H1 (cell line): ENCODE data around the gene MEF2D. TPM values are rescaled to one million over a fixed set of nuclear protein-coding genes. Genes with fewer than 3 reads are reported as not detected.

ENCODE experiments used
- ASH2L ChIP-seq: fragments of 200-600, 300-600 bp; sonication (generic); IDR thresholded peaks from one replicate; pipeline ENCODE4 v1.7.1; 2017; ENCODE audit warnings: low read length
- RAD21 ChIP-seq, 2 experiments: IDR thresholded peaks in 1 of 2; conservative IDR thresholded peaks in 1 of 2; 2 replicates each; pipeline ENCODE4 v1.6.1; 2011; ENCODE audit warnings: low read depth in 2 of 2, low read length in 2 of 2, improper control_type of control experiment in 1 of 2, inconsistent platforms in 1 of 2, mild to moderate bottlenecking in 1 of 2, moderate library complexity in 1 of 2
- RNF2 ChIP-seq: fragments of 200-900, 300-1000 bp; sonication (generic); IDR thresholded peaks from 2 replicates; pipeline ENCODE4 v1.7.1; 2016; ENCODE audit warnings: borderline replicate concordance, low read depth, mild to moderate bottlenecking, antibody characterized with exemption, low read length; ENCODE audit not compliant: poor library complexity, severe bottlenecking; ENCODE audit errors: missing control alignments
- SUZ12 ChIP-seq: fragments of 200-600 bp; sonication (generic); IDR thresholded peaks from 2 replicates; pipeline ENCODE4 v1.6.1; 2012; ENCODE audit warnings: mild to moderate bottlenecking, inconsistent platforms, low read length, moderate library complexity, mixed read lengths
- polyA plus RNA-seq, 7 experiments: library from polyadenylated mRNA; depleted of rRNA in 3 of 7; stranded (reverse) in 5 of 7; unstranded in 2 of 7; fragments of >200 nt in 5 of 7; fragments of 200-250 nt in 2 of 7; gene quantifications; 1 replicate in 5 of 7; 2 replicates in 1 of 7; 4 replicates in 1 of 7; pipeline versions ENCODE4 v1.2.1 to v1.2.3, GENCODE V29; 2011 to 2013; ENCODE audit warnings: missing spikeins in 2 of 7, mixed read lengths in 2 of 7
- total RNA-seq: library from RNA; stranded (reverse); fragmentation: NEBNext Ultra II Directional; extraction: Animal tissue kit (Norgen Biotek cat#: 25700); gene quantifications from 2 replicates; pipeline ENCODE4 v1.2.1, GENCODE V29; 2021
- TF ChIP-seq, protein P1 (sequence below): IDR thresholded peaks from 2 replicates; pipeline ENCODE4 v1.6.1; 2012; ENCODE audit warnings: inconsistent platforms
- TF ChIP-seq, protein P2 (sequence below): IDR thresholded peaks from 2 replicates; pipeline ENCODE4 v1.6.1; 2012; ENCODE audit warnings: inconsistent platforms

Gene MEF2D
- total and polyA plus RNA-seq, 2 of the 8 experiments (the other 6 are each of a cell fraction or from before 2014, with no cell fraction given) = 17.3 to 20.3 TPM

DNA sequence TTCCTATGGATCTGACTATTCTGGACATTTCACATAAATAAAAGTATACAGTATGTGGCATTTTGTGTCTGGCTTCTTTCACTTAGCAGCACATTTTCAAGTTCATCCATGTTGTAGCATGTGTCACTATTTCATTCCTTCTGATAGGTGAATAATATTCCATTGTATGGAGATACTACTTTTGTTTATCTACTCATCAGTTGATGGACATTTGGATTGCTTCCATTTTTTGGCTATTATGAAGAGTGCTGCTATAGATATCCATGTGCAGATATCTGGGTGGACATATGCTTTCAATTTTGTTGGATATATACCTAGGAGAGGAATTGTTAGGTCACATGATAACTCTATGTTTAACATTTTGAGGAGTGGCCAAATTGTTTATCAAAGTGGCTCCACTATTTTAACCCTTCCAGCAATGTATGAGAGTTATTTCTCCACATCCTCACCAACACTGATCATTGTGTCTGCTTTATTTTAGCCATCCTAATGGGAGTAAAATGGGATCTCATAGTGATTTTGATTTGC, 21.9 kb upstream of the MEF2D start (continued):
- no peak for TF ChIP-seq RAD21 (IDR thresholded peaks at IDR 0.05 in 1 of 2, conservative IDR thresholded peaks at IDR 0.05 in 1 of 2; ENCODE audit: low read depth in 2 of 2, low read length in 2 of 2)
- TF ChIP-seq, protein P1, sequence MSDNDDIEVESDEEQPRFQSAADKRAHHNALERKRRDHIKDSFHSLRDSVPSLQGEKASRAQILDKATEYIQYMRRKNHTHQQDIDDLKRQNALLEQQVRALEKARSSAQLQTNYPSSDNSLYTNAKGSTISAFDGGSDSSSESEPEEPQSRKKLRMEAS = no peak
- no peak for TF ChIP-seq RNF2
- no peak for TF ChIP-seq SUZ12
- TF ChIP-seq, protein P2, sequence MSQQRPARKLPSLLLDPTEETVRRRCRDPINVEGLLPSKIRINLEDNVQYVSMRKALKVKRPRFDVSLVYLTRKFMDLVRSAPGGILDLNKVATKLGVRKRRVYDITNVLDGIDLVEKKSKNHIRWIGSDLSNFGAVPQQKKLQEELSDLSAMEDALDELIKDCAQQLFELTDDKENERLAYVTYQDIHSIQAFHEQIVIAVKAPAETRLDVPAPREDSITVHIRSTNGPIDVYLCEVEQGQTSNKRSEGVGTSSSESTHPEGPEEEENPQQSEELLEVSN = no peak
- no peak for TF ChIP-seq ASH2L
